H1 (cell line): ENCODE data around the gene PFKFB3. TPM values are rescaled to one million over a fixed set of nuclear protein-coding genes. Genes with fewer than 3 reads are reported as not detected.

Source experiments
- CTBP2 ChIP-seq: IDR thresholded peaks from 2 replicates; pipeline ENCODE4 v1.7.0; 2011; ENCODE audit warnings: borderline replicate concordance, mild to moderate bottlenecking, moderate library complexity, mixed read lengths, low read length; ENCODE audit not compliant: insufficient read depth, insufficient read length
- KDM1A ChIP-seq: fragments of 200-600, 300-600 bp; sonication (generic); IDR thresholded peaks from 2 replicates; pipeline ENCODE4 v1.7.1; 2016; ENCODE audit warnings: mild to moderate bottlenecking, low read length, borderline replicate concordance
- RXRA ChIP-seq: IDR thresholded peaks from 2 replicates; pipeline ENCODE4 v1.6.1; 2011; ENCODE audit warnings: low read depth, mild to moderate bottlenecking, low read length, moderate library complexity; ENCODE audit not compliant: insufficient read depth
- polyA plus RNA-seq, 7 experiments: library from polyadenylated mRNA; depleted of rRNA in 3 of 7; stranded (reverse) in 5 of 7; unstranded in 2 of 7; fragments of >200 nt in 5 of 7; fragments of 200-250 nt in 2 of 7; gene quantifications; 1 replicate in 5 of 7; 2 replicates in 1 of 7; 4 replicates in 1 of 7; pipeline versions ENCODE4 v1.2.1 to v1.2.3, GENCODE V29; 2011 to 2013; ENCODE audit warnings: missing spikeins in 2 of 7, mixed read lengths in 2 of 7
- total RNA-seq: library from RNA; stranded (reverse); fragmentation: NEBNext Ultra II Directional; extraction: Animal tissue kit (Norgen Biotek cat#: 25700); gene quantifications from 2 replicates; pipeline ENCODE4 v1.2.1, GENCODE V29; 2021
- TF ChIP-seq, protein P1 (sequence below): IDR thresholded peaks from 2 replicates; pipeline ENCODE4 v1.6.1; 2011; ENCODE audit warnings: low read length, improper control_type of control experiment

Gene PFKFB3
- total and polyA plus RNA-seq, 2 of the 8 experiments (the other 6 are each of a cell fraction or from before 2014, with no cell fraction given) = 15.6 to 32.0 TPM

DNA sequence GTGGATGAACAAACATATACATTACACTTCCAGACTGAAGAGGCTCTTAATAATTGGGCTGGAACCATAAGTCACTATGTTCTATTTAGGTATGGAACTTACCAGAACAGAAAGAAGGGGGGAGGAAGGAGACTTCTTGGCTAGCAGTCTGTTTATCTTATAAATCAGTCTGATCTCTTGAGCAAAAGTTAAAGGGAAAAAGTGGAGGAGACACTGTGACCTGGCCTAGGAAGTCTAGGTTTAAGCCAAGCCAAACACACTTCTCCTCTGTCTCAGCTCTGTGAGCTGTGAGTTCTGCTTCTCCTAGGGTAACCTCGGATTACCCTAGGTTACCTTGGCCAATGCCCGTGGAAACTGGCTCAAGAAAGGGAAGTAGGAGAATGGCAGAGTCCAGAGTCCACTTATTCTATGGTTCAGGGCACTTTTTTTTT, 95.2 kb downstream of the PFKFB3 start (continued):
- TF ChIP-seq, protein P1, sequence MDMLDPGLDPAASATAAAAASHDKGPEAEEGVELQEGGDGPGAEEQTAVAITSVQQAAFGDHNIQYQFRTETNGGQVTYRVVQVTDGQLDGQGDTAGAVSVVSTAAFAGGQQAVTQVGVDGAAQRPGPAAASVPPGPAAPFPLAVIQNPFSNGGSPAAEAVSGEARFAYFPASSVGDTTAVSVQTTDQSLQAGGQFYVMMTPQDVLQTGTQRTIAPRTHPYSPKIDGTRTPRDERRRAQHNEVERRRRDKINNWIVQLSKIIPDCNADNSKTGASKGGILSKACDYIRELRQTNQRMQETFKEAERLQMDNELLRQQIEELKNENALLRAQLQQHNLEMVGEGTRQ = no peak
- TF ChIP-seq CTBP2 (no peak), KDM1A (no peak), RXRA (no peak)
